Tibial nerve (tissue), 4 donors: ENCODE data around the gene SYT1. TPM values are rescaled to one million over a fixed set of nuclear protein-coding genes. Genes with fewer than 3 reads are reported as not detected.

Source experiments
- DNase-seq, 2 donors: peaks; one replicate each; pipeline ENCODE4 v3.0.0-alpha.2; 2019; ENCODE audit warnings: low spot score in 2 of 2
- H3K27ac ChIP-seq, 4 donors: fragments of 200-600 bp; sonication (generic) in 3 of 4; one replicate each; pipeline ENCODE4 v1.5.1; 2017 to 2019; ENCODE audit warnings: mild to moderate bottlenecking in 1 of 4
- H3K27me3 ChIP-seq, 2 donors: fragments of 200-600 bp; sonication (generic) in 1 of 2; one replicate each; pipeline versions ENCODE4 v1.5.1 to v1.6.0; 2017 to 2019
- H3K36me3 ChIP-seq, 3 donors: fragments of 200-600 bp; sonication (generic); one replicate each; pipeline ENCODE4 v1.5.1; 2018 to 2019
- H3K4me1 ChIP-seq, 4 donors: fragments of 200-600 bp; sonication (generic) in 3 of 4; one replicate each; pipeline ENCODE4 v1.5.1; 2017 to 2019
- H3K4me3 ChIP-seq, 4 donors: fragments of 200-600 bp; sonication (generic) in 3 of 4; one replicate each; pipeline ENCODE4 v1.5.1; 2017 to 2019; ENCODE audit warnings: mild to moderate bottlenecking in 1 of 4, moderate library complexity in 1 of 4
- H3K9me3 ChIP-seq, 4 donors: fragments of 200-600 bp; sonication (generic) in 3 of 4; one replicate each; pipeline ENCODE4 v1.5.1; 2017 to 2019
- EP300 ChIP-seq, 2 donors: sonication (generic); formaldehyde crosslinking; IDR thresholded peaks; one replicate each; pipeline ENCODE4 v1.6.1; 2017; ENCODE audit warnings: antibody characterized with exemption in 2 of 2, mild to moderate bottlenecking in 1 of 2
- POLR2A ChIP-seq, 2 donors: fragments of 450-650 bp; IDR thresholded peaks; one replicate each; pipeline ENCODE4 v1.6.1; 2017; ENCODE audit warnings: antibody characterized with exemption in 2 of 2, mild to moderate bottlenecking in 2 of 2, moderate library complexity in 2 of 2
- WGBS, 2 donors: methylation state at CpG; one replicate each; pipeline ENCODE4 v1.1.5; 2018; 5-methylcytosine and 5-hydroxymethylcytosine counted together
- total RNA-seq, 4 donors: library from RNA; depleted of rRNA; stranded (reverse); fragments of >200 nt; gene quantifications; one replicate each; pipeline ENCODE4 v1.1.0, GENCODE V29; 2016
- TF ChIP-seq, protein P1 (sequence below), 5 experiments: fragments of 200-600 bp in 3 of 5; fragments of 450-650 bp in 2 of 5; sonication (generic) in 3 of 5; IDR thresholded peaks; one replicate each; pipeline ENCODE4 v1.5.1; 2016 to 2019; ENCODE audit warnings: antibody characterized with exemption in 5 of 5, mild to moderate bottlenecking in 3 of 5, moderate library complexity in 2 of 5

The SYT1 gene
- total RNA-seq, 4 donors from 2014 or later = 1.8 to 10.3 (median 4.7) TPM

DNA sequence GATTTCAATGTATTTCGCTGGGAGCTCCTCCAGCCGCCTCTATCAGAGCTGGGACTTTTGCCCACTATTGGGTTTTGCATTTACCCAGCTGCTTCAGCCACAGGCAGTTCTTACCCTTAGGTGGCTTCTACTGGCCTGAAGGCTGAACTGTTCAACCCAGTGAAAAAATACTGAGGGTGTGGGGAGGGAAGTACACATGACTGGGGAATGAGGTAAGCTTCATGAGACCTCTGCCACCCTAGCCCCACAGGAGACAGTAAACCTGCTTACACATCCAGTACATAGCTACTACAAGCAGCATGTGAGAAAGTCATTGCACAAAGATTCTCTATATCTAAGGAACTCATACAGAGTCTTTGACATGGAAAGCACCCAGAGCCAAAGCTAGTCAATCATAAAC lies 411.1 kb downstream of the SYT1 start:
- WGBS, 2 donors = 76 to 93% methylated on average over 2 of the region's 2 CpGs
- no peak for DNase-seq
- TF ChIP-seq, protein P1, sequence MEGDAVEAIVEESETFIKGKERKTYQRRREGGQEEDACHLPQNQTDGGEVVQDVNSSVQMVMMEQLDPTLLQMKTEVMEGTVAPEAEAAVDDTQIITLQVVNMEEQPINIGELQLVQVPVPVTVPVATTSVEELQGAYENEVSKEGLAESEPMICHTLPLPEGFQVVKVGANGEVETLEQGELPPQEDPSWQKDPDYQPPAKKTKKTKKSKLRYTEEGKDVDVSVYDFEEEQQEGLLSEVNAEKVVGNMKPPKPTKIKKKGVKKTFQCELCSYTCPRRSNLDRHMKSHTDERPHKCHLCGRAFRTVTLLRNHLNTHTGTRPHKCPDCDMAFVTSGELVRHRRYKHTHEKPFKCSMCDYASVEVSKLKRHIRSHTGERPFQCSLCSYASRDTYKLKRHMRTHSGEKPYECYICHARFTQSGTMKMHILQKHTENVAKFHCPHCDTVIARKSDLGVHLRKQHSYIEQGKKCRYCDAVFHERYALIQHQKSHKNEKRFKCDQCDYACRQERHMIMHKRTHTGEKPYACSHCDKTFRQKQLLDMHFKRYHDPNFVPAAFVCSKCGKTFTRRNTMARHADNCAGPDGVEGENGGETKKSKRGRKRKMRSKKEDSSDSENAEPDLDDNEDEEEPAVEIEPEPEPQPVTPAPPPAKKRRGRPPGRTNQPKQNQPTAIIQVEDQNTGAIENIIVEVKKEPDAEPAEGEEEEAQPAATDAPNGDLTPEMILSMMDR (IDR thresholded peaks at IDR 0.05) = no peak
- TF ChIP-seq EP300 (IDR thresholded peaks at IDR 0.05) (no peak), POLR2A (IDR thresholded peaks at IDR 0.05) (no peak)
- Histone ChIP-seq H3K27me3 (no peaks in the 10 kb centered on the region), H3K27ac (no peak overlapping the region), H3K4me3 (no peak overlapping the region), H3K9me3 (peaks cover 0 to 14% (median 0%) of the 10 kb centered on the region in 4 donors), H3K36me3 (no peaks in the 10 kb centered on the region), H3K4me1 (no peaks in the 10 kb centered on the region)

DNA sequence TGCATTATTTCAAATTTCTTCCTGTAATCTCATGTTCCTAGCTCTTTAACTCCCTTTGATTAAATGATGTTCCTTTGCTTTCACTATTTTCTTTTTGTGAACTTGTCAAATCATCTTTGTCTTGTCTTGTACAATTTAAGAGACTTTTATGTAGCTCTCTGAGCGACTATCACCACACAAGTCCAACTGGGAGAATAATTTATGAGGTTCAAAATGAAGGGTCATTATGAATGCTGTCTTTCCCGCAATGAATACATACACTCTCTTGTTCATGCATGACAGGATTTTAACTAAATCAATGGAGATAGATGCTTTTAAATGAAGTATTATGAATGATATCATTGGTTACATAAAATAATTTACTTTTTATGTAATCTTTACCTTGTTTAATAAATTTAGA lies 418.8 kb downstream of the SYT1 start:
- no peaks in the 10 kb centered on the region for H3K4me1 ChIP-seq
- no peak overlapping the region for H3K27ac ChIP-seq
- TF ChIP-seq POLR2A (IDR thresholded peaks at IDR 0.05) = no peak
- TF ChIP-seq, protein P1 (IDR thresholded peaks at IDR 0.05) = no peak
- no peak for TF ChIP-seq EP300 (IDR thresholded peaks at IDR 0.05)
- no peaks in the 10 kb centered on the region for H3K27me3 ChIP-seq
- DNase-seq = no peak
- no peaks in the 10 kb centered on the region for H3K9me3 ChIP-seq
- no peak overlapping the region for H3K4me3 ChIP-seq
- no peaks in the 10 kb centered on the region for H3K36me3 ChIP-seq
- WGBS, 2 donors = 29 to 46% methylated on average over 2 of the region's 2 CpGs

DNA sequence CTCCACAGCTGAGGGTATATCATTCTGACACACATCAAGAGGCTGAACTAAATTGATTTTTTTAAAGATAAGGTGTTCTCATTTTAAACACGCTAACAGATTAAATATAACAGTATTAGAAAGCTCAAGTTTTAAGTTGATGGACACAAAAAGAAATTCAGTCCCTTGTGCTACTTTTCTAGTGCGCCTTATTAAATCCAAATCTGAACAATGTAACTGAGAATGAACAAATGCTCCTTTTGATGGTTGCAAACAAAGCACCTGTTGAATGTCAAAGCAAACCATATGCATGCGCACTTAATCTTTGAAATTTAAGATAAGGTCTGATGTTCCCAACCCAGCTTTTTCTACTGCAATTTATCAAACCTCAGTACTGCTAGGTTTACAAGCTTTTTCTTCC lies 424.3 kb downstream of the SYT1 start:
- H3K36me3 ChIP-seq = no peaks in the 10 kb centered on the region
- no peaks in the 10 kb centered on the region for H3K9me3 ChIP-seq
- no peak overlapping the region for H3K4me3 ChIP-seq
- H3K27ac ChIP-seq = no peak overlapping the region
- no peaks in the 10 kb centered on the region for H3K27me3 ChIP-seq
- WGBS, 2 donors = 90 to 96% methylated on average over 3 of the region's 3 CpGs
- no peaks in the 10 kb centered on the region for H3K4me1 ChIP-seq
- no peak for DNase-seq
- TF ChIP-seq, protein P1 (IDR thresholded peaks at IDR 0.05) = no peak
- TF ChIP-seq POLR2A (IDR thresholded peaks at IDR 0.05) (no peak), EP300 (IDR thresholded peaks at IDR 0.05) (no peak)

DNA sequence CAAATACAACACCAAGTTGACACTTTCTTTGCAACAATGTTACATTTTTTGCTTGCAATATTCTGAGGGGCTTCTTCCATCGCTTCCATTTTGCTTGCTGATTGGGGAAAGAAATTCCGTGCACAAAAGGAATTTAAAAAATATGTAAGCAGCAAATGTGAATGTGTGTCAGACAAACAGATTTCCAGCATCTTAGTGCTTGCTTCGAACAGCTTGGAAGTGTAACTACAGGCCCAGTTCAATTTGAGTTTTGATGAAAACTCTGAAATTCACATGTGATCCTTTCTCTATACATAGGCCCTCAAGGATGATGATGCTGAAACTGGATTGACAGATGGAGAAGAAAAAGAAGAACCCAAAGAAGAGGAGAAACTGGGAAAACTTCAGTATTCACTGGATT lies 427.1 kb downstream of the SYT1 start:
- H3K36me3 ChIP-seq = no peaks in the 10 kb centered on the region
- H3K4me3 ChIP-seq = no peak overlapping the region
- H3K27me3 ChIP-seq = no peaks in the 10 kb centered on the region
- WGBS, 2 donors = 48 to 57% methylated on average over 3 of the region's 3 CpGs
- H3K9me3 ChIP-seq = no peaks in the 10 kb centered on the region
- H3K27ac ChIP-seq = no peak overlapping the region
- TF ChIP-seq POLR2A (IDR thresholded peaks at IDR 0.05) = no peak
- TF ChIP-seq EP300 (IDR thresholded peaks at IDR 0.05) = no peak
- TF ChIP-seq, protein P1 (IDR thresholded peaks at IDR 0.05) = no peak
- H3K4me1 ChIP-seq = no peaks in the 10 kb centered on the region
- DNase-seq = no peak

DNA sequence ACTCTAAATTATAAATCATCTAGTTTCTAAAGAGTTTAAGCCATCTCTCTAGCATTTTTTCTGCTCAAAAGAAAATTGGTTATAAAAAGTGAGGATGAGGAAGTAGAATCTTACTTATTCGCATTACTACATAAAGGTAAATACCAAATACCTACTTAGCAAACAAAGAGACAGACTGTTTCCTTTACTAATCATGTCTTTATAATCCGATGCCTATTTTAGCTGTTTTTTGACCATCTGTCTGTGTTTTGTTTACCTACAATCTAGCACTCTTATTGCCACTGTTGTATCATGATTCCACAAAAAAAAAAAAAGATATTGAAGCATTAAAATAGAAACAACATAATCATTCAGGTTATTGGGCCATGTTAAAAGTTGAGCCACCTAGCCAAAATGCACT lies 430.0 kb downstream of the SYT1 start:
- H3K4me1 ChIP-seq = peaks cover 0 to 1% (median 0%) of the 10 kb centered on the region in 4 donors
- WGBS, 2 donors = 85 to 86% methylated on average over 2 of the region's 2 CpGs
- no peak for DNase-seq
- no peaks in the 10 kb centered on the region for H3K27me3 ChIP-seq
- no peaks in the 10 kb centered on the region for H3K9me3 ChIP-seq
- no peaks in the 10 kb centered on the region for H3K36me3 ChIP-seq
- no peak overlapping the region for H3K4me3 ChIP-seq
- TF ChIP-seq, protein P1 (IDR thresholded peaks at IDR 0.05) = no peak
- TF ChIP-seq EP300 (IDR thresholded peaks at IDR 0.05) (no peak), POLR2A (IDR thresholded peaks at IDR 0.05) (no peak)
- no peak overlapping the region for H3K27ac ChIP-seq
